HCT116 (cell line): ENCODE data around the gene FCHSD2. TPM values are rescaled to one million over a fixed set of nuclear protein-coding genes. Genes with fewer than 3 reads are reported as not detected.

Experiments used
- ATAC-seq: fragments of 200-7000 bp; cut with Tn5 transposase; 2 replicates; pipeline ENCODE4 v1.9.1; 2020; ENCODE audit warnings: mild to moderate bottlenecking, moderate library complexity
- BruUV-seq: library from RNA; stranded (reverse); fragments of 400-500 nt; replicated peaks from 2 replicates; lab custom pipeline; 2021; lab: Mats Ljungman, UMichigan
- CTCF ChIA-PET: fragments of 300-600 bp; sonication (Branson Sonifier 250); formaldehyde crosslinking; loops from one replicate; lab custom pipeline; 2021; ENCODE audit warnings: antibody characterized with exemption; lab: Charles Lee
- POLR2A ChIA-PET: fragments of 300-600, 350-600 bp; sonication (Branson Sonifier 250); formaldehyde crosslinking; loops from one replicate; lab custom pipeline; 2021; ENCODE audit warnings: antibody characterized with exemption; lab: Charles Lee
- RAD21 ChIA-PET, 2 experiments: fragments of 300-600 bp; sonication (Branson Sonifier 250); formaldehyde crosslinking; loops; one replicate each; lab custom pipeline; 2023; ENCODE audit warnings: low total read pairs in 2 of 2; ENCODE audit not compliant: uncharacterized antibody in 2 of 2, unreplicated experiment in 2 of 2, low non-redundant PET in 1 of 2; lab: Charles Lee
- DNase-seq: peaks from one replicate; pipeline ENCODE4 v3.0.0-alpha.2; 2010; ENCODE audit warnings: low read depth, low spot score
- H2AFZ ChIP-seq: fragments of 200-600 bp; shearing (Covaris generic), sonication (generic); 2 replicates; pipeline ENCODE4 v1.6.1; 2017; ENCODE audit warnings: low read depth, mixed run types, mixed read lengths, antibody characterized with exemption, low read length; ENCODE audit not compliant: poor library complexity, severe bottlenecking
- H3K27ac ChIP-seq: 2 replicates; pipeline ENCODE4 v1.5.1; 2012; ENCODE audit warnings: low read depth, low read length
- H3K27me3 ChIP-seq: fragments of 200-600 bp; sonication (generic); 2 replicates; pipeline ENCODE4 v1.6.1; 2016; ENCODE audit warnings: mixed run types, low read length, mixed read lengths; ENCODE audit not compliant: insufficient read depth
- H3K36me3 ChIP-seq, 2 experiments: fragments of 200-500 bp in 1 of 2; fragments of 200-600 bp in 1 of 2; sonication (Bioruptor generic) in 1 of 2; sonication (generic) in 1 of 2; 2 replicates each; pipeline versions ENCODE4 v1.5.1 to v1.6.1; 2014 to 2016; ENCODE audit warnings: low read length in 2 of 2, inconsistent platforms in 1 of 2, mixed read lengths in 1 of 2, mixed run types in 1 of 2; ENCODE audit not compliant: insufficient read depth in 2 of 2, control insufficient read depth in 1 of 2
- H3K4me1 ChIP-seq, 2 experiments: fragments of 200-600 bp in 1 of 2; sonication (generic) in 1 of 2; 2 replicates each; pipeline versions ENCODE4 v1.5.1 to v1.6.1; 2012 to 2017; ENCODE audit warnings: low read length in 2 of 2, inconsistent platforms in 1 of 2, mild to moderate bottlenecking in 1 of 2, mixed read lengths in 1 of 2, mixed run types in 1 of 2, moderate library complexity in 1 of 2; ENCODE audit not compliant: insufficient read depth in 2 of 2, control insufficient read depth in 1 of 2
- H3K4me2 ChIP-seq: fragments of 200-600 bp; sonication (generic); 2 replicates; pipeline ENCODE4 v1.6.1; 2017; ENCODE audit warnings: mixed run types, low read length, mixed read lengths
- H3K4me3 ChIP-seq, 2 experiments: fragments of 200-600 bp in 1 of 2; sonication (generic) in 1 of 2; replicated peaks in 1 of 2; 2 replicates each; pipeline ENCODE4 v1.5.1; 2011 to 2016; ENCODE audit warnings: low read length in 2 of 2, control low read depth in 1 of 2, low read depth in 1 of 2, mild to moderate bottlenecking in 1 of 2, mixed read lengths in 1 of 2, mixed run types in 1 of 2
- H3K79me2 ChIP-seq: fragments of 200-600 bp; sonication (generic); 2 replicates; pipeline ENCODE4 v1.6.1; 2017; ENCODE audit warnings: mild to moderate bottlenecking, mixed run types, low read length, moderate library complexity, mixed read lengths; ENCODE audit not compliant: insufficient read depth
- H3K9ac ChIP-seq: fragments of 200-600 bp; sonication (generic); 2 replicates; pipeline ENCODE4 v1.6.1; 2016; ENCODE audit warnings: low read length, mixed read lengths
- H3K9me2 ChIP-seq: fragments of 200-600 bp; sonication (generic), shearing (Covaris generic); 2 replicates; pipeline ENCODE4 v1.6.1; 2017; ENCODE audit warnings: mixed run types, mild to moderate bottlenecking, moderate library complexity; ENCODE audit not compliant: insufficient read depth
- H3K9me3 ChIP-seq, 2 experiments: fragments of 200-500 bp in 1 of 2; fragments of 200-600 bp in 1 of 2; sonication (Bioruptor generic) in 1 of 2; sonication (generic) in 1 of 2; 2 replicates each; pipeline ENCODE4 v1.6.1; 2014 to 2017; ENCODE audit warnings: low read length in 2 of 2, mixed read lengths in 2 of 2, inconsistent platforms in 1 of 2, low read depth in 1 of 2, mild to moderate bottlenecking in 1 of 2, mixed run types in 1 of 2, moderate library complexity in 1 of 2; ENCODE audit not compliant: control insufficient read depth in 1 of 2, insufficient read depth in 1 of 2
- H4K20me1 ChIP-seq: fragments of 200-600 bp; sonication (generic), shearing (Covaris generic); 2 replicates; pipeline ENCODE4 v1.6.1; 2017; ENCODE audit warnings: mixed run types, mild to moderate bottlenecking, moderate library complexity; ENCODE audit not compliant: insufficient read depth
- CBX3 ChIP-seq: IDR thresholded peaks from 2 replicates; pipeline ENCODE4 v1.6.1; 2012; ENCODE audit warnings: low read depth
- CEBPB ChIP-seq: IDR thresholded peaks from 2 replicates; pipeline ENCODE4 v1.6.1; 2012; ENCODE audit warnings: low read depth
- CTCF ChIP-seq, 3 experiments: fragments of 200-600 bp in 1 of 3; sonication (generic) in 1 of 3; IDR thresholded peaks in 2 of 3; conservative IDR thresholded peaks in 1 of 3; 2 replicates each; pipeline ENCODE4 v1.5.1; 2012 to 2017; ENCODE audit warnings: low read depth in 2 of 3, low read length in 2 of 3, antibody characterized with exemption in 1 of 3, borderline replicate concordance in 1 of 3, control low read depth in 1 of 3, mild to moderate bottlenecking in 1 of 3, mixed read lengths in 1 of 3, mixed run types in 1 of 3, moderate library complexity in 1 of 3; ENCODE audit not compliant: insufficient read depth in 1 of 3
- ELF1 ChIP-seq: IDR thresholded peaks from 2 replicates; pipeline ENCODE4 v1.6.1; 2012; ENCODE audit warnings: low read depth, borderline replicate concordance
- EZH2 ChIP-seq: fragments of 200-600 bp; sonication (generic); IDR thresholded peaks from 2 replicates; pipeline ENCODE4 v1.6.1; 2017; ENCODE audit warnings: antibody characterized with exemption, mixed run types
- JUND ChIP-seq: IDR thresholded peaks from 2 replicates; pipeline ENCODE4 v1.6.1; 2012
- POLR2AphosphoS5 ChIP-seq: IDR thresholded peaks from 2 replicates; pipeline ENCODE4 v1.6.1; 2011; ENCODE audit warnings: mild to moderate bottlenecking, low read depth, low read length, moderate library complexity
- SIN3A ChIP-seq: IDR thresholded peaks from 2 replicates; pipeline ENCODE4 v1.6.1; 2012; ENCODE audit warnings: low read depth
- SRF ChIP-seq: IDR thresholded peaks from 2 replicates; pipeline ENCODE4 v1.6.1; 2012; ENCODE audit warnings: low read depth
- ZBTB33 ChIP-seq: IDR thresholded peaks from 2 replicates; pipeline ENCODE4 v1.6.1; 2011; ENCODE audit warnings: mild to moderate bottlenecking, low read length, moderate library complexity; ENCODE audit not compliant: insufficient replicate concordance; ENCODE audit errors: extremely low read depth
- ZFX ChIP-seq: fragments of 450-650 bp; IDR thresholded peaks from 2 replicates; pipeline ENCODE4 v1.6.1; 2017
- ZNF274 ChIP-seq: fragments of 200-500 bp; sonication (Bioruptor generic); IDR thresholded peaks from 2 replicates; pipeline ENCODE4 v1.6.1; 2014; ENCODE audit warnings: mild to moderate bottlenecking, low read depth, low read length, inconsistent platforms
- intact Hi-C: fragments of 100-400 bp; cut with micrococcal nuclease; formaldehyde crosslinking; loops from 2 replicates; pipeline ENCODE4 v1.10.0; 2022
- total RNA-seq: library from RNA; stranded (reverse); gene quantifications from one replicate; pipeline ENCODE4 v1.2.1, GENCODE V29; 2021; ENCODE audit not compliant: unreplicated experiment
- TF ChIP-seq, protein P1 (sequence below): IDR thresholded peaks from 2 replicates; pipeline ENCODE4 v1.6.1; 2012

FCHSD2 gene
- total RNA-seq, 1 experiment from 2014 or later = 15.0 TPM

GRCh38 chr11:72981971-72982685 lies 160.0 kb downstream of the FCHSD2 start:
- no peaks in the 10 kb centered on the region for H3K27me3 ChIP-seq
- no peak overlapping the region for H3K4me3 ChIP-seq
- no peaks in the 10 kb centered on the region for H3K79me2 ChIP-seq
- ChIA-PET POLR2A (no interaction called here), RAD21 (no interaction called here), CTCF (no interaction called here)
- H3K9me3 ChIP-seq = no peaks in the 10 kb centered on the region
- H3K4me1 ChIP-seq = no peaks in the 10 kb centered on the region
- no peak for TF ChIP-seq POLR2AphosphoS5
- TF ChIP-seq ZNF274 = no peak
- TF ChIP-seq EZH2 = no peak
- no peak for TF ChIP-seq ZBTB33
- no peaks in the 10 kb centered on the region for H3K9me2 ChIP-seq
- DNase-seq (no peak), ATAC-seq (no peak)
- H3K4me2 ChIP-seq = no peak overlapping the region
- no peak overlapping the region for H3K9ac ChIP-seq
- no peaks in the 10 kb centered on the region for H4K20me1 ChIP-seq
- no peak overlapping the region for H2AFZ ChIP-seq
- intact Hi-C loops = no loop called here
- BruUV-seq = no TSS peak
- H3K36me3 ChIP-seq = no peaks in the 10 kb centered on the region
- H3K27ac ChIP-seq = no peak overlapping the region

DNA sequence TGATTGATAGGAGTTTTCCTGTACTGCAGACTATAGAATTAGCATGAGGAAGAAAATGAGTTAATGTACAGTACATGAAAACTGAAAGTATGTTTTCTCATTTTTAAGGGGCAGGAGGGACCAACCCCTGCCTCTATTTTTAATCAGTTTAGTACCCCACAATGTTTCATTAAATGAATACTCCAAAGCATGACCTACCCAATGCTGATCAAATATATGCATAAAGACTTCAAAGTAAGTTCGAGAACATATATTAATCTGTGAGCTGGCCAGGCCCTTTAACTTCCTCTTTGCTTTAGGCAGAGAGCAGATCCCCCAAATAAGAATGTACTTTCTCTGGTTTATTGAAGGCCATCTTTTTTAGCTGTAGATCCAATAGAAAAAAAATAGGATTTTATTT lies 161.0 kb downstream of the FCHSD2 start:
- Histone ChIP-seq H3K79me2 (no peaks in the 10 kb centered on the region), H3K9ac (no peak overlapping the region), H3K27me3 (no peaks in the 10 kb centered on the region), H3K4me2 (no peak overlapping the region), H4K20me1 (no peaks in the 10 kb centered on the region), H3K4me3 (no peak overlapping the region), H3K27ac (no peak overlapping the region), H2AFZ (no peak overlapping the region), H3K36me3 (no peaks in the 10 kb centered on the region), H3K9me2 (no peaks in the 10 kb centered on the region), H3K4me1 (no peaks in the 10 kb centered on the region), H3K9me3 (no peaks in the 10 kb centered on the region)
- ChIA-PET RAD21 (no interaction called here), CTCF (interaction anchor here (0.6 kb wide), 1 partner anchor 22 kb away, joined by 4 read pairs; no protein-coding TSS in a partner anchor), POLR2A (no interaction called here)
- no peak for TF ChIP-seq ELF1
- TF ChIP-seq ZFX = no peak
- TF ChIP-seq CBX3 = no peak
- no peak for TF ChIP-seq SIN3A
- TF ChIP-seq SRF = no peak
- TF ChIP-seq POLR2AphosphoS5 = no peak
- TF ChIP-seq CTCF (IDR thresholded peaks at IDR 0.05 in 2 of 3, conservative IDR thresholded peaks at IDR 0.05 in 1 of 3; ENCODE audit: borderline replicate concordance in 1 of 3, insufficient read depth in 1 of 3, low read depth in 2 of 3, low read length in 2 of 3) = no peak
- no peak for TF ChIP-seq JUND
- TF ChIP-seq CEBPB = no peak
- TF ChIP-seq, protein P1, sequence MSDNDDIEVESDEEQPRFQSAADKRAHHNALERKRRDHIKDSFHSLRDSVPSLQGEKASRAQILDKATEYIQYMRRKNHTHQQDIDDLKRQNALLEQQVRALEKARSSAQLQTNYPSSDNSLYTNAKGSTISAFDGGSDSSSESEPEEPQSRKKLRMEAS = no peak
- ATAC-seq (no peak), DNase-seq (no peak)
- intact Hi-C loops = no loop called here
- no TSS peak for BruUV-seq
